Dedifferentiated amniotic fluid mesenchymal stem cell (primary cell): Measurements from ENCODE around the gene TMEM135.
"Not testable (repeated sequence)": the region's sequence is repeated elsewhere in the genome, so short reads cannot be mapped to it uniquely, and the experiment has no call there.

Experiments
- DNase-seq: peaks from one replicate; pipeline ENCODE4 v3.0.0-alpha.2; 2016; ENCODE audit errors: extremely low spot score

TMEM135 gene

DNA sequence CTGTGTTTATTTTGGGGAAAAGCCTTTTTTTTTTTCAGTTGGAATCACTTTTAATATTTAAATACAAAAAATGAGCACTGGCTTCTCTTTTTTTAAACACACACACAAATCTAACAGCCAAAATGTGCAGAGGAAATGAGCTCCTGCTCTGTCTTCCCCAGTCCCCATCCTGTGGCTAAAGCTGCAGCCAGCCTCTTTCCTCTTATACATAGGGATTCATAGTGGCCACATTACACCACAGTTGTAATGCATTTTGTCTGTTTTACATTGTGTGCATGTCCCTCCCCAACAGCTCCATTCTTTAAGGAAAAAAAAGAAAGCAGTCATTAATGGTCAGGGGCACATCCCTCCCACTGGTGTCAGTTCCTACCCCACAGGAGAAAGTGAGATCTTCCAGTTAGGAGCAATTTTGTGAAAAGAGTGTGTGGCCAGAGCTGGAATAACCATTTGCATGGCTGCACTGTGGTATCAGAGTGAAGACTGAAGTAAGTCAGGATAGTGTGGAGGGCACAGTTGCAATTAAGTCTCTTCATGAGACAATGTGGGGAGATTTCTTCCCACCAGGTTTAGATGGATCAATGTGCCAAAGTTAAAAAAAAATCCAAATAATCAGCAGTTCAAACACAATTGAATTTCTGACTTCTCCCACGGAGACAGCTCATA is 220.6 kb downstream of the TMEM135 start:
- DNase-seq, result no peak

DNA sequence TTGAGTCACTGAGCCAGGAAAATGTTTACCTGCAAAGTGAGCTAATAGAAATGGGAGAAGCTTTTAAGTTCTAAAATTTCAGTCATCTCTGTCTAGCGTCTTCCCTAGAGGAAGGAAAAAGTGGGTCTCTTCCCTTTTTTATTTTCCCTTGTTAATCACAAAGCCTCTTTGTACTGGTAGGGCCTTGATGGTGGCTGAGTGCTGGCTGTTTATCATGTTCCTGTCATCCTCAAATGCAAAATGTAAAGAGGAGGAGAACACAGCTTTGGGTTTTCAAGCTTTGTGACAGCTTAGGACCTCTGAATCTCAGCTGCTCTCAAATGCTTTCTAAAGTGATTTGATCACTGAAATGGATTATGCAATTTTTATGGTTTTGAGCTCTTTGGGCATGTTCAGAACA is 222.0 kb downstream of the TMEM135 start:
- no peak for DNase-seq

DNA sequence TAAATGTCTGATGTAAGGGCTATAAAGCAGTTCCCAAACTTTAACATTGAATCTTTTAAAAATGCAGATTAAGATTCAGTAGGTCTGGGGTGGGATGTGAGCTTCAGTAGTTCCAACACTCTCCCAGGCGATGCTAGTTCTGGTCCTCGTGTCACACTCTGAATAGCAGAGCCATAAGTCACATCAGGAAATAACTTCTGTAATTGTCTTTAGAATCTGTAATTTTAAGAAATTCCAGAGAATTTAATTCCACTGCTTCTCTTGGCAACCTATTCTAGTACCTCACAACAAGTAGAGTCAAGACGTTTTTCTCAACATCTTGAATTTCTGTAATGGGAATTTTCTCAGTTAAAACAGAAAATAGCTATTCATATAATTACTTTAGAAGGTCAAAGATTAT is 223.1 kb downstream of the TMEM135 start:
- DNase-seq, result peak; percentile 57

DNA sequence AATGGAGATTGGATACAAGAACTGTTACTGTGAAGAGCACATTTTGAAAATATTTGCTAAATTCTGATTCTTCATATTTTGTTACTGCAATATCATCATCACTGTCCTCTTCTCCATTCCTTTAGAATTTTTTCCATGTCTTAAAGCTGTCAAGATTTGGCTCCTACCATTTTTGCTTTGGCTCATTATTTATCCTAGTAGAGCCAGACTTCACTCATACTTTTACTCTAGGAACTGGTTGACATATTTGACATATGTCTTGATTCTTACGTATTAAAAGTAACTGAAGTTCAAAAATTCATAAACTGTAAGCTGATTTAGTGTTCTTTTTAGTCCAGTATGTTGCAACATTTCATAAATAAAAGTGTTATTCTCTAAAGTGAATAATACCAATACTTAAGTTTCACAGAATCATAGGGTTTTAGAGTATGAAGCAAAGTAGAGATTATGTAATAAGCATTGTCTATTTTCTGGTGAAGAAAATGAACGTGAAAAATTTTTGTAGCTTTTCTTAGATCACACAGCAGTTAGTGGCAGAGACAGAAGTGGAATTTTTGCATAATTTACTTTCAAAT is 225.6 kb downstream of the TMEM135 start:
- DNase-seq, result no peak

DNA sequence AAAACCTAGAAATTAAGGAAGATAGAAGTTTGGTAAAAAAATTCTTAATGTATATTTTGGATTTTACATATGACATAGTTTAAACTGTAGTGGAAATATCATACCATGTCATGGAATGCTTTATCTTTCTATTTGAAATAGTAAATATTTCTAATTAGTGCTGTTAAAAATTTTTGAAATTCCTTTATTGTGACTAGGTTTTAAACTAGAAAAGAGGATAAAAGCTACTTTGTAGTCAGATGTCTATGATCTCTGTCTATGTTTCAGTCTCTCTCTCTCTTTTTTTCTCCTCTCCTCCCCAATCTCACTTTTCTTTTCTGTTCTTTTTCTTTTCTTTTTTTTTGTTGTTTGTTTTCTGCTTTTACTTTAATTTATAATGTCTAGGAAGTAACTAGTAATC is 226.2 kb downstream of the TMEM135 start:
- no peak for DNase-seq

DNA sequence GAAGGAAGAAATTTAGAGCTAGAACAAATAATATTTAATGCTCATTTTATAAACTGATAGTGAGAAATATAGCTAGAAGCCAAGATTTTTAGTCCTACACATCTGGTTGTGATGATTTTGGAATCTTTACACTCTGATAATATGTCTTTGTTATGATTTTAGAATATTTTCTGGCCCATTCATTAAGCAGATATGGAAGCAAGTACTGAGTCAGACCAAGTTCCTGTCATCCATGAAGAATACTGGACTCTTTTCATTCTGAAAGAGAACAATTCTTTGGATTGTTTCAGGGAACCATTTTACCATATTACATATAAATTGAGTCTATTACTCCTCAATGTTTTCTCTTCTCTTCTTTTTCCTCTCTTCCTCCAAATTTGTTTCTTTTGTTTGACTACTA is 227.4 kb downstream of the TMEM135 start:
- peak; percentile 67 for DNase-seq

- DNase-seq, result no peak
Measured at GRCh38 chr11:87265979-87266378, 228.2 kb downstream of the TMEM135 start.

GRCh38 chr11:87266751-87267150 is 229.0 kb downstream of the TMEM135 start:
- no peak for DNase-seq

- not testable (repeated sequence) for DNase-seq
Measured at GRCh38 chr11:87271951-87272350, 234.2 kb downstream of the TMEM135 start.

DNA sequence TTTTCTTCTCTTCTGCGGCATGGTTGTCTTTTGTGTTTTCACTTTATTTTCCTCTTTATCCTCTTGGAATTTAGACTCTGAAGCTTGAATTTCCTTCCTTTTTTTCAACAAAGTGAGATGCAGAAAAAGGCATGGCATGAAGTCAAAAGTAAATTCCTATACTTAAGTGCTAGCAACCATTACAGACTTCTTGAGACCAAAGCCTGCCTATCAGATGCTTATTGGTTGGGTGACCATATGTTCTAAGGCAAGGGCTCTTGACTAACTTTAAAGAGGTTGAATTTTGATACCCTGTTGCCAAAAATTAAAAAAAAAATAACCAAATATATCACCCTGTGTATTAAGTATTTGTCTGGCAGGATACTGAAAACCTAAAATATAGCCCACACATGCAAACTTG is 237.4 kb downstream of the TMEM135 start:
- peak; percentile 36 for DNase-seq

- no peak for DNase-seq
Measured at GRCh38 chr11:87280143-87280542, 242.4 kb downstream of the TMEM135 start.

DNA sequence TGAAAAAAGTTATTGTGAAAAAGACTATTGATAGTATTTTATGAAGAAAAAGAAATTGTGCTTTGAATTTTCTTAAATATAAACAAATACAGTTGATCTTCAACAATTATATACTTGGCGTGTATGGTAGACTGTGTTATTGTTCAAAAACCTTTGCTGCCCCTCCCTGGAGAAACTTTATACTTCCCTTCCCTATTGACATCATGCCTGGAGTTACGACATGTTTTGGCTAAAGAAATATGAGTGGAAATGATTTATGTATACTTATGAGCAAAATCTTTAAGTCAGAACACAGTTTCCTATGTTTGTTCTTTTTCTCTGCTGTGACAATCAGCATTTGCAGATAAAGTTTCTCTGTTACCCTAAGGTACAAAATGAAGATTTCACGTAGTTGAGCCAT is 243.8 kb downstream of the TMEM135 start:
- DNase-seq, result peak; percentile 84

GRCh38 chr11:87284306-87284705 is 246.6 kb downstream of the TMEM135 start:
- DNase-seq, result no peak

- DNase-seq, result not testable (repeated sequence)
Measured at GRCh38 chr11:87285674-87286073, 247.9 kb downstream of the TMEM135 start.

DNA sequence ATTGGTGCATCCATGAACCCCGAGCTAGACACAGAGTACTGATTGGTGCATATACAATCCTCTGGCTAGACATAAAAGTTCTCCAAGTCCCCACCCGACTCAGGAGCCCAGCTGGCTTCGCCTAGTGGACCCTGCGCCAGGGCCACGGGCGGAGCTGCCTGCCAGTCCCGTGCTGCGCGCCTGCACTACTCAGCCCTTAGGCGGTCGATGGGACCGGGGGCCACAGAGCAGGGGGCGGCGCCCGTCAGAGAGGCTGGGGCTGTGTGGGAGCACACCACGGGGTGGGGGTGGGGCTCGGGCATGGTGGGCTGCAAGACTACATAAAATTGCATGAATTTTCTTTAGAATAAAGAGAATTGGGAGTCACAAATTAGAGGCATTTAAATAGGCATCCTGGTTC is 248.6 kb downstream of the TMEM135 start:
- DNase-seq, result no peak

GRCh38 chr11:87290304-87290922 is 252.7 kb downstream of the TMEM135 start:
- DNase-seq, result peak; percentile 87

DNA sequence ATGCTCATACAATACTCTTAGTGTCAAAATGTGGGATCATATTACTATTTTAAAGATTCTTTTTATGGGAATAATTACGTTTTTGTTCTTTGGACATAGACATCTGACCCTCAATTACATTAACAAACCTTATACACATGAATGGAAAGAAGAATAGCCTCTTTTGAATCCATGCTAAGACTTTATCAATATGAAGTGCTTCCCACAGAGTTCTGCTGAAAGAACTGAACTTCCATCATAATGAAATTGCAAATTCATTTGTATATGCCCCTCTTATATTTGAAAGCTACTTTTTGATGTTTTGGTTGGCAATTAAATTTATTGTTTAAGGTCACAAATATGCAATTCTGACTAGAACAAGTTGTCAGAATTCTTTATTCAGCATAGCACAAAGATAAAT is 254.9 kb downstream of the TMEM135 start:
- DNase-seq, result no peak

GRCh38 chr11:87295237-87295636 is 257.5 kb downstream of the TMEM135 start:
- DNase-seq, result no peak

- no peak for DNase-seq
Measured at GRCh38 chr11:87296627-87297026, 258.9 kb downstream of the TMEM135 start.

DNA sequence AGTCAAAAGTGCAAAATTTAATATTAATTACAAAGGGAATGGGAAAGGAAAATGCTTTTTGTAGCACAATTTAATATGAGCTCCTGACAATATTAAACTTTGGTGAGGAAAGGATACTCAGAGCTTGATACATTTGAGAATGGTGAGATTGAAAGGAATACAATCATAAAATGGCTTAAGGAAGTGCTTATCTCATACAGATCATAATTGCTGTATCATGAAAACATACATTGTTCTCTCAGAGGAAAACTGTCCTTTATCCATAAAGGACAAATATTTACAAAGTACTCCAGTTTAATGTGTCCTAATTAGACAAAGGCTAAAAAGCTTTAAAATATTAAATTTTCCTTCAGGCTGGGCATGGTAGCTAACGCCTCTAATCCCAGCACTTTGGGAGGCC is 260.4 kb downstream of the TMEM135 start:
- no peak for DNase-seq

DNA sequence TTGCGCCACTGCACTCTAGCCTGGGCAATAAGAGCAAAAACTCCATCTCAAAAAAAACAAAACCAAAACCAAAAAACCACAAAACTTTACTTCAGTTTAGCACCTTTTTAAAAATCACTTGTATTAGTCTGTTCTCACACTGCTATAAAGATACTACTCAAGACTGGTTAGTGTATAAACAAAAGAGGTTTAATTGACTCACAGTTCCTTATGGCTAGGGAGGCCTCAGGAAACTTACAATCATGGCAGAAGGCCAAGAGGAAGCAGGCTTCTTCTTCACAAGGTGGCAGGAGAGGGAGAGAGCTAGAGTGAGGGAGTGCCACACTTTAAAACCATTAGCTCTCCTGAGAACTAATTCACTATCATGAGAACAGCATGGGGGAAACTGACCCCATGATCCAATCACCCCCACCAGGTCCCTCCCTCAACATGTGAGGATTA is 261.3 kb downstream of the TMEM135 start:
- no peak for DNase-seq

DNA sequence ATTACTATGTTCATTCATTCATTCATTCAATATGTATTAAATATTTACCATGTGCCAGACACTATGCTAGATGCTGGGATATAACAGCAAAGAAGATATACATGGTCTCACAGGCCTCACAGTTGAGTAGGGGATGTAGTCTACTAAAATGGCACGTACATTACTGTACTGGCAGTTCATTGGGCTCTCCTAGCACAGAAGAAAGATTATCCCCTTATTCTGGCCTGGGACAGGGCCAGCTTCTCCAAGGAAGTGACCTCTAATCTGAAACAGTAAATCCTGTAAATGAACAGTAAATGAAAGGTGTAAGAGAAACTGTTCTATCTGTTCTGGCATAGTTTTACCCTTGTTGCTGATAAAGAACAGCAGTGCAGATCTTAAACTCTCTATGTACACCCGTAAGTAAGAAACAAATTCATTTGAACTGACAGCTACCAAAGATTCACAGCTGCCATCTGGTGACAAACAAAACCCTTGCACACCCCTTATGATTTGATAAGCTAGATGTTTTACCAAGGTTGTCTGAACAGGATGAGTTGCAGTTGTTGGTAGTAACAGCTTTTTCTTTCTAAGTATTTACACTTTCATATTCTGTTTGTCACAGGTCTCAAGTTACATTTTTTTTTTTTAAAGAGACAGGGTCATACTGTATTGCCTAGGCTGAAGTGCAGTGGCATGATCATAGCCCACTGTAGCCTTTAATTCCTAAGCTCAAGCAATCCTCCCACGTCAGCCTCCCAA is 263.1 kb downstream of the TMEM135 start:
- DNase-seq, result no peak
